IMR-90 (cell line): ENCODE measurements around the gene CCSER1. TPM values are rescaled to one million over a fixed set of nuclear protein-coding genes. Genes with fewer than 3 reads are reported as not detected.

Experiments used
- ATAC-seq: fragments of 200-7000 bp; cut with Tn5 transposase; 2 replicates; pipeline ENCODE4 v1.9.1; 2020; ENCODE audit warnings: low read depth, mild to moderate bottlenecking, moderate library complexity
- BruUV-seq: library from RNA; stranded (reverse); fragments of 400-500 nt; replicated peaks from 2 replicates; lab custom pipeline; 2021; lab: Mats Ljungman, UMichigan
- CTCF ChIA-PET: fragments of 300-600 bp; formaldehyde crosslinking; extraction: SDS; loops from one replicate; lab custom pipeline; 2021; ENCODE audit warnings: antibody characterized with exemption; lab: Yijun Ruan, JAX
- POLR2A ChIA-PET: fragments of 300-600 bp; sonication (Branson Sonifier 250); formaldehyde crosslinking; loops from one replicate; lab custom pipeline; 2022; ENCODE audit warnings: antibody characterized with exemption; ENCODE audit not compliant: unreplicated experiment; lab: Charles Lee
- DNase-seq: peaks from one replicate; pipeline ENCODE4 v3.0.0; 2013
- H2AFZ ChIP-seq: replicated peaks from 2 replicates; pipeline ENCODE3; 2013; ENCODE audit warnings: low read length, mild to moderate bottlenecking; ENCODE audit not compliant: poor library complexity
- H2AK5ac ChIP-seq: 2 replicates; pipeline ENCODE4 v1.6.1; 2013; ENCODE audit warnings: low read depth, low read length, inconsistent platforms
- H2AK9ac ChIP-seq: replicated peaks from 2 replicates; pipeline ENCODE3; 2013; ENCODE audit warnings: mild to moderate bottlenecking, low read depth, low read length, moderate library complexity; ENCODE audit not compliant: poor library complexity
- H2BK120ac ChIP-seq: 2 replicates; pipeline ENCODE4 v1.6.1; 2013; ENCODE audit warnings: low read depth, low read length, inconsistent platforms
- H2BK15ac ChIP-seq: 3 replicates; pipeline ENCODE4 v1.6.1; 2013; ENCODE audit warnings: low read depth, low read length, inconsistent platforms
- H2BK20ac ChIP-seq: 2 replicates; pipeline ENCODE4 v1.6.1; 2013; ENCODE audit warnings: low read depth, mild to moderate bottlenecking, inconsistent platforms, low read length, moderate library complexity
- H2BK5ac ChIP-seq: 2 replicates; pipeline ENCODE4 v1.6.1; 2013; ENCODE audit warnings: mild to moderate bottlenecking, low read depth, low read length, inconsistent platforms; ENCODE audit not compliant: poor library complexity, severe bottlenecking
- H3K14ac ChIP-seq: replicated peaks from 2 replicates; pipeline ENCODE4 v1.6.1; 2013; ENCODE audit warnings: low read depth, low read length, inconsistent platforms
- H3K18ac ChIP-seq: 2 replicates; pipeline ENCODE4 v1.6.1; 2013; ENCODE audit warnings: low read depth, low read length, control low read depth
- H3K23ac ChIP-seq: 2 replicates; pipeline ENCODE4 v1.6.1; 2013; ENCODE audit warnings: low read depth, low read length, inconsistent platforms
- H3K27ac ChIP-seq: 2 replicates; pipeline ENCODE4 v1.5.1; 2013; ENCODE audit warnings: mild to moderate bottlenecking, control low read depth, low read length; ENCODE audit not compliant: insufficient read depth
- H3K27me3 ChIP-seq: 2 replicates; pipeline ENCODE4 v1.6.1; 2013; ENCODE audit warnings: low read length; ENCODE audit not compliant: control insufficient read depth, insufficient read depth
- H3K36me3 ChIP-seq: 2 replicates; pipeline ENCODE4 v1.6.1; 2013; ENCODE audit warnings: low read length, mixed read lengths; ENCODE audit not compliant: control insufficient read depth, insufficient read depth
- H3K4ac ChIP-seq: 2 replicates; pipeline ENCODE4 v1.6.1; 2013; ENCODE audit warnings: low read depth, low read length, inconsistent platforms
- H3K4me1 ChIP-seq: 2 replicates; pipeline ENCODE4 v1.6.1; 2013; ENCODE audit warnings: low read length, mixed read lengths; ENCODE audit not compliant: control insufficient read depth, insufficient read depth
- H3K4me2 ChIP-seq: 2 replicates; pipeline ENCODE4 v1.6.1; 2013; ENCODE audit warnings: low read depth, mild to moderate bottlenecking, control low read depth, low read length, moderate library complexity
- H3K4me3 ChIP-seq: 2 replicates; pipeline ENCODE4 v1.5.1; 2013; ENCODE audit warnings: low read depth, mild to moderate bottlenecking, control low read depth, low read length, moderate library complexity; ENCODE audit not compliant: insufficient read depth
- H3K56ac ChIP-seq: 2 replicates; pipeline ENCODE4 v1.6.1; 2013; ENCODE audit warnings: low read length, inconsistent platforms; ENCODE audit not compliant: insufficient read depth; ENCODE audit errors: extremely low read depth
- H3K79me1 ChIP-seq, 2 experiments: 2 replicates each; pipeline ENCODE4 v1.6.1; 2013; ENCODE audit warnings: low read length in 2 of 2, inconsistent platforms in 1 of 2, low read depth in 1 of 2
- H3K9ac ChIP-seq: 2 replicates; pipeline ENCODE4 v1.6.1; 2013; ENCODE audit warnings: low read depth, low read length, control low read depth
- H3K9me1 ChIP-seq: 2 replicates; pipeline ENCODE4 v1.6.1; 2013; ENCODE audit warnings: low read length, inconsistent platforms; ENCODE audit not compliant: insufficient read depth
- H3K9me3 ChIP-seq: 2 replicates; pipeline ENCODE4 v1.6.1; 2013; ENCODE audit warnings: low read length; ENCODE audit not compliant: control insufficient read depth, insufficient read depth
- H4K20me1 ChIP-seq: 2 replicates; pipeline ENCODE4 v1.6.1; 2013; ENCODE audit warnings: low read length, inconsistent platforms; ENCODE audit not compliant: insufficient read depth
- H4K5ac ChIP-seq: 2 replicates; pipeline ENCODE4 v1.6.1; 2013; ENCODE audit warnings: mild to moderate bottlenecking, low read depth, low read length, control low read depth
- H4K8ac ChIP-seq, 2 experiments: 2 replicates each; pipeline ENCODE4 v1.6.1; 2013; ENCODE audit warnings: low read depth in 2 of 2, low read length in 2 of 2, control low read depth in 1 of 2, inconsistent platforms in 1 of 2
- H4K91ac ChIP-seq: 2 replicates; pipeline ENCODE4 v1.6.1; 2013; ENCODE audit warnings: low read depth, low read length, inconsistent platforms; ENCODE audit not compliant: insufficient read depth
- BHLHE40 ChIP-seq: fragments of 150-350 bp; IDR thresholded peaks from 2 replicates; pipeline ENCODE4 v1.6.1; 2016; ENCODE audit warnings: mild to moderate bottlenecking, low read depth, low read length
- CEBPB ChIP-seq: IDR thresholded peaks from 2 replicates; pipeline ENCODE4 v1.6.1; 2012; ENCODE audit warnings: low read depth, low read length, improper control_type of control experiment
- CHD1 ChIP-seq: IDR thresholded peaks from 2 replicates; pipeline ENCODE4 v1.6.1; 2012; ENCODE audit warnings: low read depth, low read length, improper control_type of control experiment
- CTCF ChIP-seq: conservative IDR thresholded peaks from 2 replicates; pipeline ENCODE4 v1.5.1; 2012; ENCODE audit warnings: mild to moderate bottlenecking, low read depth, low read length, improper control_type of control experiment
- ELK1 ChIP-seq: fragments of 150-350 bp; IDR thresholded peaks from 2 replicates; pipeline ENCODE4 v1.6.1; 2016; ENCODE audit warnings: low read depth, mild to moderate bottlenecking, low read length, moderate library complexity, borderline replicate concordance
- FOS ChIP-seq: fragments of 150-350 bp; IDR thresholded peaks from 2 replicates; pipeline ENCODE4 v1.6.1; 2016; ENCODE audit warnings: low read depth, low read length
- MAFK ChIP-seq: IDR thresholded peaks from 2 replicates; pipeline ENCODE4 v1.6.1; 2012; ENCODE audit warnings: low read depth, low read length, improper control_type of control experiment
- MAZ ChIP-seq: IDR thresholded peaks from 2 replicates; pipeline ENCODE4 v1.6.1; 2012; ENCODE audit warnings: low read depth, mild to moderate bottlenecking, low read length, improper control_type of control experiment, moderate library complexity, borderline replicate concordance
- MXI1 ChIP-seq: IDR thresholded peaks from 2 replicates; pipeline ENCODE4 v1.6.1; 2012; ENCODE audit warnings: low read depth, mild to moderate bottlenecking, low read length, moderate library complexity, borderline replicate concordance
- NFE2L2 ChIP-seq: fragments of 150-350 bp; IDR thresholded peaks from 2 replicates; pipeline ENCODE4 v1.6.1; 2016; ENCODE audit warnings: low read depth, mild to moderate bottlenecking, low read length
- POLR2A ChIP-seq: IDR thresholded peaks from 2 replicates; pipeline ENCODE4 v1.6.1; 2012; ENCODE audit warnings: mild to moderate bottlenecking, low read depth, low read length
- RAD21 ChIP-seq: IDR thresholded peaks from 2 replicates; pipeline ENCODE4 v1.6.1; 2012; ENCODE audit warnings: low read length, improper control_type of control experiment
- RCOR1 ChIP-seq: IDR thresholded peaks from 2 replicates; pipeline ENCODE4 v1.6.1; 2012; ENCODE audit warnings: mild to moderate bottlenecking, low read length, improper control_type of control experiment; ENCODE audit not compliant: insufficient replicate concordance
- RFX5 ChIP-seq: IDR thresholded peaks from 2 replicates; pipeline ENCODE4 v1.8.0; 2012; ENCODE audit warnings: low read depth, mild to moderate bottlenecking, low read length, moderate library complexity
- SMC3 ChIP-seq: fragments of 150-350 bp; IDR thresholded peaks from 2 replicates; pipeline ENCODE4 v1.6.1; 2016; ENCODE audit warnings: low read depth, mild to moderate bottlenecking, antibody characterized with exemption, low read length, moderate library complexity
- USF2 ChIP-seq: fragments of 150-350 bp; IDR thresholded peaks from 2 replicates; pipeline ENCODE4 v1.6.1; 2017; ENCODE audit warnings: mild to moderate bottlenecking, antibody characterized with exemption, low read length, low read depth
- dilution Hi-C: fragments of 300-500 bp; cut with HindIII; formaldehyde crosslinking; loops from one replicate; pipeline ENCODE4 v1.14.3; 2018; ENCODE audit warnings: low sequenced_read_pairs; ENCODE audit not compliant: unreplicated experiment
- in situ Hi-C: fragments of 300-500 bp; cut with MboI; formaldehyde crosslinking; loops from 3 replicates; pipeline ENCODE4 v1.14.3; 2019; ENCODE audit warnings: low sequenced_read_pairs, inconsistent platforms, mixed read lengths
- intact Hi-C: fragments of 100-400 bp; cut with micrococcal nuclease; formaldehyde crosslinking; loops from 2 replicates; pipeline ENCODE4 v1.10.0; 2022
- polyA plus RNA-seq, 3 experiments: library from polyadenylated mRNA; depleted of rRNA; stranded (reverse); fragments of >200 nt; gene quantifications; 2 replicates each; pipeline ENCODE4 v1.2.3, GENCODE V29; 2012; ENCODE audit warnings: low replicate concordance in 1 of 3
- total RNA-seq: library from RNA; depleted of rRNA; stranded (reverse); fragments of >200 nt; gene quantifications from 2 replicates; pipeline ENCODE4 v1.2.3, GENCODE V29; 2012

The CCSER1 gene
- total and polyA plus RNA-seq, 2 of the 4 experiments (the other 2 are of a cell fraction) = not detected

GRCh38 chr4:91258326-91258725, 1131.1 kb downstream of the CCSER1 start:
- no peak overlapping the region for H2BK120ac ChIP-seq
- no peak overlapping the region for H2BK5ac ChIP-seq
- H3K9ac ChIP-seq = no peak overlapping the region
- H2AFZ ChIP-seq = no peak overlapping the region
- in situ Hi-C loops = no loop called here
- H3K9me1 ChIP-seq = no peaks in the 10 kb centered on the region
- BruUV-seq = no TSS peak
- H2AK5ac ChIP-seq = no peak overlapping the region
- H3K4me2 ChIP-seq = no peak overlapping the region
- no peak for ATAC-seq
- H4K91ac ChIP-seq = no peak overlapping the region
- CTCF ChIA-PET = no interaction called here
- no peaks in the 10 kb centered on the region for H3K36me3 ChIP-seq
- no peak overlapping the region for H2BK20ac ChIP-seq
- no peak overlapping the region for H3K4ac ChIP-seq
- no peak overlapping the region for H2AK9ac ChIP-seq
- POLR2A ChIA-PET = no interaction called here
- intact Hi-C loops = no loop called here
- no peak overlapping the region for H3K56ac ChIP-seq
- no peak overlapping the region for H4K5ac ChIP-seq
- H2BK15ac ChIP-seq = no peak overlapping the region
- H3K9me3 ChIP-seq = no peaks in the 10 kb centered on the region; the same call in 1 of the 2 replicates
- no peaks in the 10 kb centered on the region for H3K27me3 ChIP-seq
- H3K23ac ChIP-seq = no peak overlapping the region
- TF ChIP-seq CHD1 (no peak), POLR2A (no peak), SMC3 (no peak), MXI1 (no peak), CEBPB (no peak), NFE2L2 (no peak), MAFK (no peak), CTCF (no peak), RCOR1 (no peak), ELK1 (no peak), FOS (no peak), BHLHE40 (no peak), RAD21 (no peak), MAZ (no peak), RFX5 (no peak), USF2 (no peak)
- no peaks in the 10 kb centered on the region for H3K4me1 ChIP-seq
- no peak overlapping the region for H3K14ac ChIP-seq
- H4K8ac ChIP-seq = no peak overlapping the region
- no peak overlapping the region for H3K18ac ChIP-seq
- dilution Hi-C loops = no loop called here
- no peaks in the 10 kb centered on the region for H4K20me1 ChIP-seq
- H3K27ac ChIP-seq = no peak overlapping the region
- H3K4me3 ChIP-seq = no peak overlapping the region
- no peak for DNase-seq
- H3K79me1 ChIP-seq = no peaks in the 10 kb centered on the region
